Measurements from ENCODE around the gene RNF175.
A peak's percentile ranks its signal among the peaks of the same experiment; 100 is the strongest.

The RNF175 gene

GRCh38 chr4:153757407-153757806 is 2.4 kb downstream of the RNF175 start:
- TF ChIP-seq CTCF (IDR thresholded peaks at IDR 0.05) = no peak
- peaks cover 65% of the 10 kb centered on the region for H3K27me3 ChIP-seq
- peaks cover 0 to 7% of the 10 kb centered on the region in 2 experiments for H3K4me1 ChIP-seq (ENCODE audit: control insufficient read depth in 1 of 2, insufficient read depth in 1 of 2, low read depth in 1 of 2, low read length in 1 of 2)
- H3K36me3 ChIP-seq = no peaks in the 10 kb centered on the region
- no peak overlapping the region for H3K27ac ChIP-seq
- no peaks in the 10 kb centered on the region for H3K9me3 ChIP-seq
- H3K4me3 ChIP-seq (ENCODE audit: low read depth in 1 of 2, low read length in 1 of 2) = no peak overlapping the region

GRCh38 chr4:153755186-153755585 is 4.6 kb downstream of the RNF175 start:
- peaks cover 0 to 7% of the 10 kb centered on the region in 2 experiments for H3K4me1 ChIP-seq (ENCODE audit: control insufficient read depth in 1 of 2, insufficient read depth in 1 of 2, low read depth in 1 of 2, low read length in 1 of 2)
- TF ChIP-seq CTCF (IDR thresholded peaks at IDR 0.05) = no peak
- H3K27ac ChIP-seq = no peak overlapping the region
- no peak overlapping the region for H3K4me3 ChIP-seq (ENCODE audit: low read depth in 1 of 2, low read length in 1 of 2)
- no peaks in the 10 kb centered on the region for H3K9me3 ChIP-seq
- H3K36me3 ChIP-seq = no peaks in the 10 kb centered on the region
- H3K27me3 ChIP-seq = peaks cover 42% of the 10 kb centered on the region

- no peak overlapping the region for H3K27ac ChIP-seq
- H3K9me3 ChIP-seq = no peaks in the 10 kb centered on the region
- H3K4me1 ChIP-seq (ENCODE audit: control insufficient read depth in 1 of 2, insufficient read depth in 1 of 2, low read depth in 1 of 2, low read length in 1 of 2) = peaks cover 9 to 12% of the 10 kb centered on the region in 2 experiments
- H3K4me3 ChIP-seq (ENCODE audit: low read depth in 1 of 2, low read length in 1 of 2) = no peak overlapping the region
- no peaks in the 10 kb centered on the region for H3K27me3 ChIP-seq
- no peaks in the 10 kb centered on the region for H3K36me3 ChIP-seq
- TF ChIP-seq CTCF (IDR thresholded peaks at IDR 0.05) = peak; percentile 78
Measured at GRCh38 chr4:153750197-153750817, 9.5 kb downstream of the RNF175 start.

GRCh38 chr4:153748378-153748777 is 11.4 kb downstream of the RNF175 start:
- Histone ChIP-seq H3K27me3 (no peaks in the 10 kb centered on the region), H3K27ac (no peak overlapping the region), H3K4me1 (ENCODE audit: control insufficient read depth in 1 of 2, insufficient read depth in 1 of 2, low read depth in 1 of 2, low read length in 1 of 2) (peaks cover 9 to 12% of the 10 kb centered on the region in 2 experiments), H3K36me3 (no peaks in the 10 kb centered on the region), H3K4me3 (ENCODE audit: low read depth in 1 of 2, low read length in 1 of 2) (no peak overlapping the region), H3K9me3 (no peaks in the 10 kb centered on the region)
- TF ChIP-seq CTCF (IDR thresholded peaks at IDR 0.05) = no peak

- H3K27ac ChIP-seq = peak overlapping the region; percentile 56
- no peak for TF ChIP-seq CTCF (IDR thresholded peaks at IDR 0.05)
- peaks cover 9 to 12% of the 10 kb centered on the region in 2 experiments for H3K4me1 ChIP-seq (ENCODE audit: control insufficient read depth in 1 of 2, insufficient read depth in 1 of 2, low read depth in 1 of 2, low read length in 1 of 2)
- no peaks in the 10 kb centered on the region for H3K36me3 ChIP-seq
- no peak overlapping the region for H3K4me3 ChIP-seq (ENCODE audit: low read depth in 1 of 2, low read length in 1 of 2)
- no peaks in the 10 kb centered on the region for H3K9me3 ChIP-seq
- H3K27me3 ChIP-seq = no peaks in the 10 kb centered on the region
Measured at GRCh38 chr4:153747406-153747955, 12.3 kb downstream of the RNF175 start.
